ENCODE measurements around the gene NSG2. TPM values are rescaled to one million over a fixed set of nuclear protein-coding genes. Genes with fewer than 3 reads are reported as not detected.
"Not testable (repeated sequence)": the region's sequence is repeated elsewhere in the genome, so short reads cannot be mapped to it uniquely, and the experiment has no call there.

Gene NSG2
- total RNA-seq, 4 donors from 2014 or later, result 1.4 to 4.0 TPM; not detected in 2

- 76 to 80% methylated on average over 1 to 19 of the region's 19 CpGs for WGBS, 2 donors (ENCODE audit: low coverage in 1 of 2)
- peak; percentile 17 to 46 (median 36) for TF ChIP-seq CTCF (IDR thresholded peaks at IDR 0.05)
- H3K27ac ChIP-seq; H3K36me3 ChIP-seq; H3K9me3 ChIP-seq; H3K4me3 ChIP-seq; H3K4me1 ChIP-seq; H3K27me3 ChIP-seq; in situ Hi-C loops (cut with MboI; ENCODE audit: low pct_ligation_motif_present in 1 of 4, low pct_unique_long_range_greater_than_20kb in 1 of 4, low sequenced_read_pairs in 3 of 4); intact Hi-C loops (cut with DNase I; ENCODE audit: low total_unique reads); DNase-seq: not testable (repeated sequence)
Measured at GRCh38 chr5:174020069-174020927, 25.2 kb upstream of the NSG2 start.

- peaks cover 9% of the 10 kb centered on the region for H3K27me3 ChIP-seq
- H3K4me1 ChIP-seq, result no peaks in the 10 kb centered on the region
- 80 to 83% methylated on average over 3 of the region's 3 CpGs for WGBS, 2 donors (ENCODE audit: low coverage in 1 of 2)
- H3K36me3 ChIP-seq, result no peaks in the 10 kb centered on the region
- in situ Hi-C loops (cut with MboI; ENCODE audit: low pct_ligation_motif_present in 1 of 4, low pct_unique_long_range_greater_than_20kb in 1 of 4, low sequenced_read_pairs in 3 of 4), result no loop called here
- intact Hi-C loops (cut with DNase I; ENCODE audit: low total_unique reads), result no loop called here
- no peak for TF ChIP-seq POLR2AphosphoS5 (IDR thresholded peaks at IDR 0.05)
- no peak for TF ChIP-seq EP300 (IDR thresholded peaks at IDR 0.05; ENCODE audit: low read depth)
- no peak for TF ChIP-seq CTCF (IDR thresholded peaks at IDR 0.05)
- no peak for TF ChIP-seq POLR2A (IDR thresholded peaks at IDR 0.05)
- no peak overlapping the region for H3K27ac ChIP-seq
- H3K4me3 ChIP-seq, result no peak overlapping the region
- H3K9me3 ChIP-seq, result no peaks in the 10 kb centered on the region
- DNase-seq, result no peak
Measured at GRCh38 chr5:174020928-174021304, 24.6 kb upstream of the NSG2 start.

DNA sequence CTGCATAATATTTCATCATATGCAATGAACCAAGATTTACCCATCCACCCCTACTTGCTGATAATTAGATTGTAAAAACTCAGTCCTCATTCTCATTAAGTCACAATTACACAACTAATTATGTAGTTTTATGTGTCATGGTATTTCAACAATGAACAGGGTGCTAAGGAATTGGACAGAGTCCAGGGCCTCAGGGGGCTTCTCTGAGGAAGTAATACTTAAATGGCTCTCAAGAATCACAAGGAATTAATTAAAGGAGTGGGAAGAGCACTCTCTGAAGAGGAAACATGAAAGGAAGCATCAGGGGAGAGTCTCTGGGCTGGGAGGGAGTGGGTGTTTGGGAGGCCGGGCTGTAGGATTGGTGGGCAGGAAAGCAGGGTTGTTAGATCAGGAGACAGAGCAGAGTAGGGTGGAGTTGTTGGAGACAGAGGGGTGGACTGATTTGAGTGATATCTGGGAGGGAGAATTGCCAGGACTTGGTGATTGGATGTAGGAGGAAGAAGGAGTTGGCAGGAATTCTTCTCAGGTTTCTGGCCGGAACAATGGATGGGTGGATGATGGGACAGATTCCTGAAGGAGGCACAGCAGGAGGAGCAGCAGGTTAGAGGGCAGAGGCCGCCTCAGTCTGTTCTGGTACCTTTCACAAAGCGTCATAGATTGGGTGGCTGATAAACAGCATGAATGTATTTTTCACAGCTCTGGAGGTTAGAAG lies 23.0 kb upstream of the NSG2 start:
- DNase-seq, result no peak
- WGBS, 2 donors (ENCODE audit: low coverage in 1 of 2), result 47 to 56% methylated on average over 4 of the region's 4 CpGs
- in situ Hi-C loops (cut with MboI; ENCODE audit: low pct_ligation_motif_present in 1 of 4, low pct_unique_long_range_greater_than_20kb in 1 of 4, low sequenced_read_pairs in 3 of 4), result no loop called here
- Histone ChIP-seq H3K9me3 (no peaks in the 10 kb centered on the region), H3K4me1 (no peaks in the 10 kb centered on the region), H3K36me3 (no peaks in the 10 kb centered on the region), H3K27me3 (peaks cover 9% of the 10 kb centered on the region), H3K27ac (no peak overlapping the region), H3K4me3 (no peak overlapping the region)
- intact Hi-C loops (cut with DNase I; ENCODE audit: low total_unique reads), result no loop called here
- TF ChIP-seq EP300 (IDR thresholded peaks at IDR 0.05; ENCODE audit: low read depth) (no peak), CTCF (IDR thresholded peaks at IDR 0.05) (no peak), POLR2AphosphoS5 (IDR thresholded peaks at IDR 0.05) (no peak)

- 79 to 83% methylated on average over 2 of the region's 2 CpGs for WGBS, 2 donors (ENCODE audit: low coverage in 1 of 2)
Measured at GRCh38 chr5:174030286-174030685, 15.2 kb upstream of the NSG2 start.

More at GRCh38 chr5:174030286-174030685, 15.2 kb upstream of the NSG2 start:
- no peak for DNase-seq
- Histone ChIP-seq H3K9me3 (no peaks in the 10 kb centered on the region), H3K4me3 (no peak overlapping the region), H3K36me3 (no peaks in the 10 kb centered on the region), H3K4me1 (no peaks in the 10 kb centered on the region), H3K27ac (no peak overlapping the region), H3K27me3 (no peaks in the 10 kb centered on the region)
- no peak for TF ChIP-seq CTCF (IDR thresholded peaks at IDR 0.05)
- no peak for TF ChIP-seq POLR2A (IDR thresholded peaks at IDR 0.05)
- TF ChIP-seq EP300 (IDR thresholded peaks at IDR 0.05; ENCODE audit: low read depth), result no peak
- no peak for TF ChIP-seq POLR2AphosphoS5 (IDR thresholded peaks at IDR 0.05)
- in situ Hi-C loops (cut with MboI; ENCODE audit: low pct_ligation_motif_present in 1 of 4, low pct_unique_long_range_greater_than_20kb in 1 of 4, low sequenced_read_pairs in 3 of 4), result loop anchor here in 1 of 4 donors (25.0 kb wide), 1 partner anchor 282 kb away; no protein-coding TSS in a partner anchor
- intact Hi-C loops (cut with DNase I; ENCODE audit: low total_unique reads), result no loop called here

Data from transverse colon (tissue), 4 donors.